T-cell (primary cell): Measurements from ENCODE around the gene ZNF518A. TPM values are rescaled to one million over a fixed set of nuclear protein-coding genes. Genes with fewer than 3 reads are reported as not detected.

ENCODE experiments used
- ATAC-seq, 4 experiments: fragments of 200-7000 bp in 3 of 4; fragments of 150-1000 bp in 1 of 4; cut with Tn5 transposase; replicated peaks in 1 of 4; 1 replicate in 3 of 4; 2 replicates in 1 of 4; pipeline ENCODE4 v1.10.0; 2021; ENCODE audit warnings: moderate library complexity in 3 of 4, mild to moderate bottlenecking in 2 of 4, moderate number of reproducible peaks in 1 of 4
- CTCF ChIA-PET, 2 donors: fragments of 300-600 bp; sonication (Branson Sonifier 250); formaldehyde crosslinking; loops; one replicate each; lab custom pipeline; 2022; ENCODE audit warnings: antibody characterized with exemption in 2 of 2; lab: Charles Lee
- POLR2A ChIA-PET, 2 donors: fragments of 300-600 bp; sonication (Branson Sonifier 250); formaldehyde crosslinking; loops; one replicate each; lab custom pipeline; 2022; ENCODE audit warnings: antibody characterized with exemption in 2 of 2; lab: Charles Lee
- DNase-seq, 35 experiments: peaks; one replicate each; pipeline versions ENCODE4 v3.0.0 to v3.0.0-alpha.2; 2013 to 2023
- H3K27ac ChIP-seq: one replicate; pipeline ENCODE4 v1.5.1; 2013; ENCODE audit warnings: low read length
- H3K27me3 ChIP-seq, 2 experiments: replicated peaks in 1 of 2; 1 replicate in 1 of 2; 2 replicates in 1 of 2; pipeline versions ENCODE4 v1.6.1 to v1.7.0; 2013; ENCODE audit warnings: low read length in 1 of 2, mixed read lengths in 1 of 2; ENCODE audit not compliant: control insufficient read depth in 2 of 2, insufficient read depth in 2 of 2; ENCODE audit errors: extremely low read depth in 1 of 2
- H3K36me3 ChIP-seq, 2 donors: 1 replicate in 1 of 2; 2 replicates in 1 of 2; pipeline versions ENCODE4 v1.6.1 to v1.7.0; 2013; ENCODE audit warnings: low read length in 1 of 2; ENCODE audit not compliant: control insufficient read depth in 2 of 2, insufficient read depth in 1 of 2; ENCODE audit errors: extremely low read depth in 1 of 2
- H3K4me1 ChIP-seq, 2 experiments: 1 replicate in 1 of 2; 2 replicates in 1 of 2; pipeline versions ENCODE4 v1.6.1 to v1.7.0; 2013; ENCODE audit warnings: low read length in 2 of 2, mixed read lengths in 1 of 2; ENCODE audit not compliant: insufficient read depth in 2 of 2, control insufficient read depth in 1 of 2; ENCODE audit errors: extremely low read depth in 1 of 2
- H3K4me3 ChIP-seq, 2 donors: 1 replicate in 1 of 2; 2 replicates in 1 of 2; pipeline versions ENCODE4 v1.5.1 to v1.7.0; 2013; ENCODE audit warnings: mild to moderate bottlenecking in 2 of 2, low read length in 1 of 2, moderate library complexity in 1 of 2; ENCODE audit not compliant: control insufficient read depth in 1 of 2; ENCODE audit errors: extremely low read depth in 1 of 2
- H3K9me3 ChIP-seq: 2 replicates; pipeline ENCODE4 v1.7.0; 2013
- H3K27ac Mint-ChIP-seq, 2 donors: one replicate each; pipeline ENCODE4 v1.8.0; 2020 to 2021; ENCODE audit warnings: mild to moderate bottlenecking in 2 of 2, mixed read lengths in 2 of 2
- H3K27me3 Mint-ChIP-seq, 2 donors: one replicate each; pipeline ENCODE4 v1.8.0; 2021 to 2022; ENCODE audit warnings: mixed read lengths in 2 of 2
- H3K36me3 Mint-ChIP-seq: one replicate; pipeline ENCODE4 v1.8.0; 2021; ENCODE audit warnings: mixed read lengths
- H3K4me1 Mint-ChIP-seq, 3 donors: one replicate each; pipeline ENCODE4 v1.8.0; 2020 to 2022; ENCODE audit warnings: mixed read lengths in 3 of 3, mild to moderate bottlenecking in 1 of 3
- H3K4me3 Mint-ChIP-seq, 3 donors: one replicate each; pipeline ENCODE4 v1.8.0; 2020 to 2022; ENCODE audit warnings: mild to moderate bottlenecking in 3 of 3, mixed read lengths in 3 of 3, moderate library complexity in 3 of 3
- H3K9me3 Mint-ChIP-seq, 3 donors: one replicate each; pipeline ENCODE4 v1.8.0; 2020 to 2022; ENCODE audit warnings: mixed read lengths in 3 of 3
- WGBS: methylation state at CpG from one replicate; pipeline ENCODE4 v1.1.5; 2013; ENCODE audit warnings: missing lambda C conversion rate; ENCODE audit not compliant: insufficient coverage; 5-methylcytosine and 5-hydroxymethylcytosine counted together
- total RNA-seq, 35 experiments: library from RNA in 6 of 35; stranded (reverse) in 6 of 35; fragments of 120-200 nt in 1 of 35; gene quantifications; one replicate each; pipeline versions ENCODE4 v1.2.1 to v1.2.4 and lab custom pipeline; 2013 to 2026

ZNF518A gene
- total RNA-seq, 5 donors from 2014 or later (not counting 1 experiment from before 2014, with no cell fraction given), result 17.7 to 22.8 (median 20.6) TPM

- no peak overlapping the region for H3K27ac ChIP-seq
- no peak for ATAC-seq
- POLR2A ChIA-PET, result no interaction called here
- CTCF ChIA-PET, result no interaction called here
- no peaks in the 10 kb centered on the region for H3K27me3 Mint-ChIP-seq
- H3K36me3 ChIP-seq, result peaks cover 0 to 58% of the 10 kb centered on the region in 2 donors
- no peaks in the 10 kb centered on the region for H3K9me3 ChIP-seq
- WGBS, result no CpG with 5 or more reads among the region's 4 CpGs
- no peak overlapping the region for H3K27ac Mint-ChIP-seq
- no peaks in the 10 kb centered on the region for H3K4me1 Mint-ChIP-seq
- no peak overlapping the region for H3K4me3 Mint-ChIP-seq
- no peaks in the 10 kb centered on the region for H3K27me3 ChIP-seq
- H3K4me3 ChIP-seq, result no peak overlapping the region
- H3K4me1 ChIP-seq, result no peaks in the 10 kb centered on the region
- H3K9me3 Mint-ChIP-seq, result peaks cover 0 to 5% (median 4%) of the 10 kb centered on the region in 3 donors
- DNase-seq, result no peak
- H3K36me3 Mint-ChIP-seq, result peaks cover 81% of the 10 kb centered on the region
These were observed 22.3 kb downstream of the ZNF518A start for GRCh38 chr10:96152437-96152836.

- 60% methylated on average over 1 of the region's 1 CpG for WGBS
- H3K36me3 ChIP-seq, result peaks cover 0 to 61% of the 10 kb centered on the region in 2 donors
- POLR2A ChIA-PET, result no interaction called here
- Mint-ChIP-seq H3K9me3 (peaks cover 3 to 9% (median 8%) of the 10 kb centered on the region in 3 donors), H3K4me3 (no peak overlapping the region), H3K4me1 (no peaks in the 10 kb centered on the region), H3K27me3 (no peaks in the 10 kb centered on the region), H3K27ac (no peak overlapping the region), H3K36me3 (peaks cover 81% of the 10 kb centered on the region)
- H3K27ac ChIP-seq, result no peak overlapping the region
- no peaks in the 10 kb centered on the region for H3K4me1 ChIP-seq
- DNase-seq, result no peak
- no peaks in the 10 kb centered on the region for H3K9me3 ChIP-seq
- no peak for ATAC-seq
- CTCF ChIA-PET, result no interaction called here
- no peak overlapping the region for H3K4me3 ChIP-seq
- no peaks in the 10 kb centered on the region for H3K27me3 ChIP-seq
These were observed 23.0 kb downstream of the ZNF518A start for GRCh38 chr10:96153070-96153469.

GRCh38 chr10:96165726-96166125 lies 35.6 kb downstream of the ZNF518A start:
- DNase-seq, result no peak
- Mint-ChIP-seq H3K27me3 (no peaks in the 10 kb centered on the region), H3K4me3 (no peak overlapping the region), H3K4me1 (no peaks in the 10 kb centered on the region), H3K27ac (no peak overlapping the region), H3K9me3 (peaks cover 13 to 56% (median 35%) of the 10 kb centered on the region in 3 donors), H3K36me3 (peaks cover 33% of the 10 kb centered on the region)
- WGBS, result 87% methylated on average over 4 of the region's 6 CpGs
- ChIA-PET POLR2A (no interaction called here), CTCF (interaction anchor here in 1 of 2 donors (0.5 kb wide), 1 partner anchor 256 kb away, joined by 4 read pairs; no protein-coding TSS in a partner anchor)
- Histone ChIP-seq H3K4me1 (no peaks in the 10 kb centered on the region), H3K27ac (no peak overlapping the region), H3K4me3 (no peak overlapping the region), H3K9me3 (no peaks in the 10 kb centered on the region), H3K36me3 (no peaks in the 10 kb centered on the region), H3K27me3 (no peaks in the 10 kb centered on the region)
- no peak for ATAC-seq

- Mint-ChIP-seq H3K4me3 (no peak overlapping the region), H3K27ac (no peak overlapping the region), H3K27me3 (no peaks in the 10 kb centered on the region), H3K9me3 (peaks cover 17 to 74% (median 42%) of the 10 kb centered on the region in 3 donors), H3K4me1 (no peaks in the 10 kb centered on the region), H3K36me3 (peaks cover 16% of the 10 kb centered on the region)
- ATAC-seq, result no peak
- DNase-seq, result no peak
- POLR2A ChIA-PET, result interaction anchor here in 1 of 2 donors (0.6 to 0.7 kb wide), 2 partner anchors 31 to 91 kb away, joined by 4 to 6 read pairs; no protein-coding TSS in a partner anchor
- CTCF ChIA-PET, result interaction anchor here (0.6 to 0.9 kb wide), 2 partner anchors 61 to 793 kb away, joined by 3 to 11 read pairs; no protein-coding TSS in a partner anchor
- Histone ChIP-seq H3K36me3 (no peaks in the 10 kb centered on the region), H3K9me3 (no peaks in the 10 kb centered on the region), H3K4me3 (no peak overlapping the region), H3K27me3 (no peaks in the 10 kb centered on the region), H3K27ac (no peak overlapping the region), H3K4me1 (no peaks in the 10 kb centered on the region)
- WGBS, result no CpG with 5 or more reads among the region's 1 CpG
These were observed 38.4 kb downstream of the ZNF518A start for GRCh38 chr10:96168546-96168945.

- H3K9me3 Mint-ChIP-seq, result peaks cover 17 to 76% (median 52%) of the 10 kb centered on the region in 3 donors
These were observed 40.1 kb downstream of the ZNF518A start for GRCh38 chr10:96170230-96170629.

GRCh38 chr10:96172666-96173065 lies 42.6 kb downstream of the ZNF518A start:
- Mint-ChIP-seq H3K27ac (no peak overlapping the region), H3K4me1 (no peaks in the 10 kb centered on the region), H3K4me3 (no peak overlapping the region), H3K36me3 (peaks cover 7% of the 10 kb centered on the region), H3K9me3 (peaks cover 9 to 75% (median 50%) of the 10 kb centered on the region in 3 donors), H3K27me3 (peaks cover 0 to 4% of the 10 kb centered on the region in 2 donors)
- ATAC-seq (no peak), DNase-seq (no peak)
- Histone ChIP-seq H3K4me3 (no peak overlapping the region), H3K27me3 (peaks cover 0 to 5% of the 10 kb centered on the region in 2 experiments), H3K9me3 (no peaks in the 10 kb centered on the region), H3K36me3 (no peaks in the 10 kb centered on the region), H3K4me1 (no peaks in the 10 kb centered on the region), H3K27ac (no peak overlapping the region)
- no CpG with 5 or more reads among the region's 1 CpG for WGBS
- ChIA-PET POLR2A (no interaction called here), CTCF (no interaction called here)

More at GRCh38 chr10:96170230-96170629, 40.1 kb downstream of the ZNF518A start:
- ChIA-PET POLR2A (no interaction called here), CTCF (interaction anchor here in 1 of 2 donors (0.5 kb wide), 1 partner anchor 264 kb away, joined by 3 read pairs; no protein-coding TSS in a partner anchor)
- Histone ChIP-seq H3K4me3 (no peak overlapping the region), H3K36me3 (no peaks in the 10 kb centered on the region), H3K4me1 (no peaks in the 10 kb centered on the region), H3K27me3 (no peaks in the 10 kb centered on the region), H3K27ac (no peak overlapping the region), H3K9me3 (no peaks in the 10 kb centered on the region)
- no peak overlapping the region for H3K27ac Mint-ChIP-seq
- no peak for ATAC-seq
- H3K4me3 Mint-ChIP-seq, result no peak overlapping the region
- DNase-seq, result no peak
- no peaks in the 10 kb centered on the region for H3K4me1 Mint-ChIP-seq
- H3K36me3 Mint-ChIP-seq, result peaks cover 9% of the 10 kb centered on the region
- no peaks in the 10 kb centered on the region for H3K27me3 Mint-ChIP-seq
